ENCODE results near the gene COL8A1. TPM values are rescaled to one million over a fixed set of nuclear protein-coding genes. Genes with fewer than 3 reads are reported as not detected.

Gene COL8A1
- total and polyA plus RNA-seq, 8 donors = 0.31 to 16.5 (median 6.6) TPM

DNA sequence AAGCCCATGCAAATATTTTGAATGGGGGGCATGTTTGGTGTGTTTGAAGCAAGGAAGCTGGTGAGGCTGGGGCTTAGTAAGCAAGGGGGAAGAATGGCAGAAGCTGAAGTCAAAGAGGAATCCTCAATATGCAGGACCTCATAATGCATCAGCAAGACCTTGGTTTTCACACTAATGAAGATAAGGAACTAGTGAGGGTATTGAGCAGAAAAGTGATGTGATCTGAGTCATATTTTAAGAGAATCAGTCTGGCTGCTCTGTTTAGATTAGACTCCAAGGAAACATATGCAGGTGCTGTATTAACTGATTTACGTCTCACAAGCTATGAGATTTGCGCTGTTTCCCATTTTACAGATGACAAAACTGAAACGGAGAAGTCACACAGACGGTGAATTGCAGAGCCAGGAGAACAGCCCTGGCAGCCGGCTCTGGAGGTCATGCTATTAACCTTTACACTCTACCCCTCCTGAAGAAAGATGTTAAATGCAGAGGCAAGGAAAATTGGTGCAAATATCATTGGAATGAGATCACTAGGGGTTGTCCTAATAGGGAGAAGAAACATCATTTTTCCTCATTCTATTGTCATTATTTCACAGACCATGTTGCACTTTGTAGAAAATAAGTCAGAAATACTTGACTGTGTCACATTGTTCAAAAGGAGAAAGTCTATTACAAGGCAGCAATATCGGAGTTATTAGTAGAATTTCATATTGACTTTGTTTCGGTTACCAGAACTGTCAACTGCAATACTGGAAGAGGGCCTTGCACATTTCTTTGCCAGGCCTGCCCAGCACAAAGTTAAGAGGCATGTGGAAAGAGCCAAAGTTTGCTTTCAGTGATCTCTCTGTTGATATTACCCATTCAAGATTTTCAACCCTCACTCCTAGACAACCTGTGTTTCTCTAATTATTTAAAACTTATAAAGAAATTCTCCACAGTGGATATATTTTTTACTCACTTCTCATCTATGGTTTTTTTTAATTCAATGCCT is 64.9 kb downstream of the COL8A1 start:
- no peaks in the 10 kb centered on the region for H3K27me3 ChIP-seq
- no peaks in the 10 kb centered on the region for H3K36me3 ChIP-seq
- TF ChIP-seq EP300 (IDR thresholded peaks at IDR 0.05) = no peak
- TF ChIP-seq POLR2A (IDR thresholded peaks at IDR 0.05) = no peak
- 64 to 73% (median 68%) methylated on average over 7 of the region's 7 CpGs for WGBS, 5 donors
- H3K9me3 ChIP-seq = no peaks in the 10 kb centered on the region
- H3K4me3 ChIP-seq = no peak overlapping the region
- no peak overlapping the region for H3K27ac ChIP-seq
- H3K4me1 ChIP-seq = no peaks in the 10 kb centered on the region
- intact Hi-C loops (cut with DNase I; ENCODE audit: low total_unique reads) = no loop called here
- DNase-seq = no peak

DNA sequence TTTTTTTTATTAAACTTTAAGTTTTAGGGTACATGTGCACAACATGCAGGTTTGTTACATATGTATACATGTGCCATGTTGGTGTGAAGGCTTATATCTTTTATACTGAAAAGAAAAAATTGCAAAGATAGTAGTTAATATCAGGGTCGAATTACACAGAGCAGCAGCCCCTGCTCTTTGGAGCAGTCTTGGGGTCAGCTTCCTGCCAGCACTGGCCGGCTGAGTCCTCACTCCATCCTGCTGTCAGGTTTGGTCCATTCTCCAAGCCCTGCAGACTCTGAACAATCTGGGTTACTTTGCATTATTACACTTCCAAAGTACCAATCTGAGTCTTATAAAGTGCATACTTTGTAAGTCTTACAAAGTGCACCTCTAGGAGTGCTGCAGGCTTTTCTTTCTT is 66.0 kb downstream of the COL8A1 start:
- intact Hi-C loops (cut with DNase I; ENCODE audit: low total_unique reads) = no loop called here
- no peaks in the 10 kb centered on the region for H3K36me3 ChIP-seq
- DNase-seq = no peak
- 34 to 57% (median 49%) methylated on average over 2 of the region's 2 CpGs for WGBS, 5 donors
- no peak overlapping the region for H3K27ac ChIP-seq
- H3K27me3 ChIP-seq = no peaks in the 10 kb centered on the region
- no peaks in the 10 kb centered on the region for H3K9me3 ChIP-seq
- H3K4me3 ChIP-seq = no peak overlapping the region
- H3K4me1 ChIP-seq = no peaks in the 10 kb centered on the region
- no peak for TF ChIP-seq POLR2A (IDR thresholded peaks at IDR 0.05)
- no peak for TF ChIP-seq EP300 (IDR thresholded peaks at IDR 0.05)
- no peak for TF ChIP-seq POLR2AphosphoS5 (IDR thresholded peaks at IDR 0.05)
- TF ChIP-seq, protein P1, sequence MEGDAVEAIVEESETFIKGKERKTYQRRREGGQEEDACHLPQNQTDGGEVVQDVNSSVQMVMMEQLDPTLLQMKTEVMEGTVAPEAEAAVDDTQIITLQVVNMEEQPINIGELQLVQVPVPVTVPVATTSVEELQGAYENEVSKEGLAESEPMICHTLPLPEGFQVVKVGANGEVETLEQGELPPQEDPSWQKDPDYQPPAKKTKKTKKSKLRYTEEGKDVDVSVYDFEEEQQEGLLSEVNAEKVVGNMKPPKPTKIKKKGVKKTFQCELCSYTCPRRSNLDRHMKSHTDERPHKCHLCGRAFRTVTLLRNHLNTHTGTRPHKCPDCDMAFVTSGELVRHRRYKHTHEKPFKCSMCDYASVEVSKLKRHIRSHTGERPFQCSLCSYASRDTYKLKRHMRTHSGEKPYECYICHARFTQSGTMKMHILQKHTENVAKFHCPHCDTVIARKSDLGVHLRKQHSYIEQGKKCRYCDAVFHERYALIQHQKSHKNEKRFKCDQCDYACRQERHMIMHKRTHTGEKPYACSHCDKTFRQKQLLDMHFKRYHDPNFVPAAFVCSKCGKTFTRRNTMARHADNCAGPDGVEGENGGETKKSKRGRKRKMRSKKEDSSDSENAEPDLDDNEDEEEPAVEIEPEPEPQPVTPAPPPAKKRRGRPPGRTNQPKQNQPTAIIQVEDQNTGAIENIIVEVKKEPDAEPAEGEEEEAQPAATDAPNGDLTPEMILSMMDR (IDR thresholded peaks at IDR 0.05) = no peak

DNA sequence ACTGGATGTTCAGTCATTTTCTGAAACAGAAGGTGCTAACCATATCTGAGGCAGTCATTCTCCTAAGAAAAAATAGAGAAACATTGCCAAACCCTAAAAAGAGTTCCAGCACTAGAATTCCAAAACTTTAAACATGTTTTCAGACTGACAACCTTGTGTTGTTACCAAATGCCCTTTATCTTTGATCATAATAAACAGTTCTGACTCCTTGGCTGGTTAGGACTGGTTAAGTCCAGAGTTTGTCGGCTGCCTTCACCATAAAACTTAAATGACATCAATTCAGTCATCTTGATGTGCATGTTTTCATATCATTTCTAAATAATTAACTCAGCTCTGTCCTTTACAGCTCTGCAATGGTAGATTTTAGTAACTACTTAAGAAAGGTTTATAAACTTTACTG is 68.0 kb downstream of the COL8A1 start:
- Histone ChIP-seq H3K4me3 (no peak overlapping the region), H3K9me3 (no peaks in the 10 kb centered on the region), H3K27me3 (no peaks in the 10 kb centered on the region), H3K4me1 (no peaks in the 10 kb centered on the region), H3K27ac (no peak overlapping the region), H3K36me3 (no peaks in the 10 kb centered on the region)
- DNase-seq = no peak
- intact Hi-C loops (cut with DNase I; ENCODE audit: low total_unique reads) = no loop called here
- WGBS, 5 donors = 38 to 82% (median 66%) methylated on average over 1 of the region's 1 CpG
- TF ChIP-seq POLR2AphosphoS5 (IDR thresholded peaks at IDR 0.05) = no peak
- TF ChIP-seq, protein P1 (IDR thresholded peaks at IDR 0.05) = no peak
- no peak for TF ChIP-seq EP300 (IDR thresholded peaks at IDR 0.05)
- no peak for TF ChIP-seq POLR2A (IDR thresholded peaks at IDR 0.05)

DNA sequence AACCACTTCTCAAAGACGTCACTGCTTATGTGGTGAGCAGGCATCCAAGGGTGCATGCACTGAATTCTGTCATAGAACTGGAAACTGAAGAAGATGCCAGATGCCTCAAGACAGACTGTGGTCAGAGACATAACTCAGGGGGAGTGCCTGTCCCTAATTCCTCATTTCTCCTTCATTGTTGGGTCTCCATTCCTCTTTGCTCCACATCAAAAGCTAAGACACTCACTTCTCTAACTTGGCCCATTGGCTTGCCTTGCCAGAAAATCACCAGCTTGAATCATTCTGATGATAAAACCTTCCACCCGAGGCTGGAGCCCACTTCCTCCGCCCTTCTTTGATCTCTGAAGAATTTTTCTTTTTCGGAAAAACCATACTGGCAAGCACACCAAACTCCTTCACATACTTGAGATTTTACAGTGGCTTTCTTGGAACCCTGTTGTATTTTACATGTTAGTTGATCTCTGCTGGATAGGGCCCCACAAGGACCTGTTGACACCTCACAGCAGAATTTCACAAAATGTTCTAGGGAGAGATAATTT is 69.9 kb downstream of the COL8A1 start:
- WGBS, 5 donors = 79 to 89% (median 81%) methylated on average over 4 of the region's 4 CpGs
- intact Hi-C loops (cut with DNase I; ENCODE audit: low total_unique reads) = no loop called here
- no peak overlapping the region for H3K4me3 ChIP-seq
- H3K36me3 ChIP-seq = no peaks in the 10 kb centered on the region
- no peak overlapping the region for H3K27ac ChIP-seq
- no peaks in the 10 kb centered on the region for H3K9me3 ChIP-seq
- DNase-seq = no peak
- no peaks in the 10 kb centered on the region for H3K4me1 ChIP-seq
- peaks cover 0 to 3% (median 0%) of the 10 kb centered on the region in 3 donors for H3K27me3 ChIP-seq
- TF ChIP-seq POLR2AphosphoS5 (IDR thresholded peaks at IDR 0.05) (no peak), POLR2A (IDR thresholded peaks at IDR 0.05) (no peak), EP300 (IDR thresholded peaks at IDR 0.05) (no peak)
- TF ChIP-seq, protein P1 (IDR thresholded peaks at IDR 0.05) = no peak

Measured in stomach (tissue), 9 donors.